HG02610 (cell line): Measurements from ENCODE around the gene SEZ6L2.
"Not testable (repeated sequence)": the region's sequence is repeated elsewhere in the genome, so short reads cannot be mapped to it uniquely, and the experiment has no call there.

Experiments
- ATAC-seq: cut with Tn5 transposase; IDR thresholded peaks from one replicate; pipeline ENCODE4 v1.9.1; 2021; ENCODE audit warnings: mild to moderate bottlenecking, moderate library complexity; ENCODE audit not compliant: unreplicated experiment

The SEZ6L2 gene

GRCh38 chr16:29910819-29911675 lies 11.7 kb upstream of the SEZ6L2 start:
- ATAC-seq = no peak

DNA sequence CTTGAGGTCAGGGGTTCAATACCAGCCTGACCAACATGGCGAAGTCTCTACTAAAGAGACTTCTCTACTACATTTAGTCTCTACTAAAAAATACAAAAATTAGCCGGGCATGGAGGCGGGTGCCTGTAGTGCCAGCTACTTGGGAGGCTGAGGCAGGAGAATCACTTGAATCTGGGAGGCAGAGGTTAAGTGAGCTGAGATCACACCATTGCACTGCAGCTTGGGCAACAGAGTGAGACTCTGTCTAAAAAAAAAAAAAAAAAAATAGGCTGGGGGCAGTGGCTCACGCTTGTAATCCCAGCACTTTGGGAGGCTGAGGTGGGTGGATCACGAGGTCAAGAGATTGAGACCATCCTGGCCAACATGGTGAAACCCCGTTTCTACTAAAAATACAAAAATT lies 10.5 kb upstream of the SEZ6L2 start:
- not testable (repeated sequence) for ATAC-seq

DNA sequence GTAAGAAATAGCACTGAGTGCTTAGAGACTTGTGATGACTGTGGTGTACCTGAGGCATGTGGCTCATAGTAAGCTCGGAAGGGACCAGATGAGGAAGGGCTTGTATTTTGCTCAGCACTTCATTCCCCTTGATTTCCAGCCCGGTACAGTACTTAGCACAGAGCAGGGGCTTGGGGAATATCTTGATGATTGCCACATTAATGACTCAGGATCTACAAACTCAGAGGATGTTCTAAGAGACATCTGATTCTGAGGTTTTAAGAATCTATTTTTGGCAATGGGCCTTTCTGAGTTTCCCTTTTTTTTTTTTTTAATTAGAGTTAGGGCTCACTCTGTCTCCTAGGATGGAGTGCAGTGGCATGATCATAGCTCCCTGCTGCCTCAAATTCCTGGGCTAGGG lies 10.0 kb upstream of the SEZ6L2 start:
- no peak for ATAC-seq

GRCh38 chr16:29908719-29909220 lies 9.4 kb upstream of the SEZ6L2 start:
- no peak for ATAC-seq

GRCh38 chr16:29907973-29908372 lies 8.6 kb upstream of the SEZ6L2 start:
- ATAC-seq = no peak

- no peak for ATAC-seq
Observed at GRCh38 chr16:29906520-29907244, 7.3 kb upstream of the SEZ6L2 start.

GRCh38 chr16:29905668-29906067 lies 6.3 kb upstream of the SEZ6L2 start:
- ATAC-seq = no peak

- ATAC-seq = no peak
Observed at GRCh38 chr16:29904947-29905346, 5.6 kb upstream of the SEZ6L2 start.

GRCh38 chr16:29903590-29903989 lies 4.2 kb upstream of the SEZ6L2 start:
- ATAC-seq = no peak

GRCh38 chr16:29901607-29901945 lies 2.2 kb upstream of the SEZ6L2 start:
- ATAC-seq = no peak

DNA sequence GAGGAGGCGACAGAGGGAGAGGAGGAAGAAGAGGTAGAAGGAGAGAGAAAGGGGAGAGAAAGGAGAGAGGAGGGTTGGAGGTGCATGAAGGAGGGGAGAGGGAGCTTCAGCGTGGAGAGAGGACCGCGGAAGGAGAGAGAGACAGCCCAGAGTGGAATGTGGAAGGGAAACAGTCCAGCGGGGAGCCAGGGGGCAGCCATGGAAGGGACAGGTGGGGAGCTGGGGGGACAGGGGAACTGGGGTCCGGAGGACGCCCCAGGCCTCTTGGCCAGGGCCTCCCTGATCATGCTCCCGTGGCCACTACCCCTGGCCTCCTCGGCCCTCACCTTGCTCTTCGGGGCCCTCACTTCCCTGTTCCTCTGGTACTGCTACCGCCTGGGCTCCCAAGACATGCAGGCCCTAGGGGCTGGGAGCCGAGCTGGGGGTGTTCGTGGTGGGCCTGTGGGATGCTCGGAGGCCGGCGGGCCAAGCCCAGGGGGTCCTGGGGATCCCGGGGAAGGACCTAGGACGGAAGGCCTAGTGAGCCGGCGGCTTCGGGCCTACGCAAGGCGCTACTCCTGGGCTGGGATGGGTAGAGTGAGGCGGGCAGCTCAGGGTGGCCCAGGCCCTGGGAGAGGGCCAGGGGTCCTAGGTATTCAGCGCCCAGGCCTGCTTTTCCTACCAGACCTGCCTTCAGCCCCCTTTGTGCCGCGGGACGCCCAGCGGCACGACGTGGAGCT lies 1.7 kb upstream of the SEZ6L2 start:
- ATAC-seq = no peak

DNA sequence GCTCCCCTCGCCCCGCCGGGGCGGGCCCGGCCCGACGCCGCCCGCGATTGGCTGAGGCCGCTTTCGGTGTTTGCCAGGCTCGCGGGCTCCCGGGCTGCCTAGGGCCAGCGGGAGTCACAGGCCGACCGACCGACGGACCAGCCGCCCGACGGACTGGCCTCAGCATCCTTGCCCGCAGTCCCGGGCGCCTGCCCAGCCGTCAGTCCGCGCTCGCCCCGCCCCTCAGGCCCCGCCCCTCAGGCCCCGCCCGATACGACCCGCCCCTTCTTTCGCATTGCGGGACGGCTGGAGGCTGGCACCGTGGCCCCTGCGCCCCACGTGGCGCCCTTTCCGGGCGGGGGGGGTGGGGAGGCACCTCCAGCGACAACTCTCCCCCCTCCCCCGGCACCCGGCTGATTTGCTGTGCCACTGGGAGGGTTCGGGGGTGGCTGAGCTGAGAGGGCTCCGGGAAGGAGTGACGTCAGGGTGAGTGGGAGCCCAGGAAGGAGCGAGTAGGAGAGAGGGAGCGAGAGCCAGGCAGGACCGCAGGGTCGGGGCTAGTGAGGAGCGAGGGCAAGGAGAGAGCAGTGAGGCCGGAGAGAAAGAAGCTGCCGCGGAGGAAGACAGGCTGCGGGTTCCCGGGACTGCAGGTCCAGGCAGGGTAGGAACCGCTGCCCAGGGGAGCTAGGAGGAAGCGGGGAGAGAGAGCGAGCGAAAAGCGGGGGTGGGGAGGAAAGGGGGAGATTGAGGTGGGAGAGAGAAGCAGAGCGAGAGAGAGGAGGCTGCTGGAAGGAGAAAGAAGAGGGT lies 945 bp upstream of the SEZ6L2 start, which contains the start of gene ASPHD1:
TSS of gene ASPHD1 (plus strand) at position 387 of the 786 bp plus-strand sequence. CDS start 484 bp downstream, outside the sequence.
- ATAC-seq = no peak

DNA sequence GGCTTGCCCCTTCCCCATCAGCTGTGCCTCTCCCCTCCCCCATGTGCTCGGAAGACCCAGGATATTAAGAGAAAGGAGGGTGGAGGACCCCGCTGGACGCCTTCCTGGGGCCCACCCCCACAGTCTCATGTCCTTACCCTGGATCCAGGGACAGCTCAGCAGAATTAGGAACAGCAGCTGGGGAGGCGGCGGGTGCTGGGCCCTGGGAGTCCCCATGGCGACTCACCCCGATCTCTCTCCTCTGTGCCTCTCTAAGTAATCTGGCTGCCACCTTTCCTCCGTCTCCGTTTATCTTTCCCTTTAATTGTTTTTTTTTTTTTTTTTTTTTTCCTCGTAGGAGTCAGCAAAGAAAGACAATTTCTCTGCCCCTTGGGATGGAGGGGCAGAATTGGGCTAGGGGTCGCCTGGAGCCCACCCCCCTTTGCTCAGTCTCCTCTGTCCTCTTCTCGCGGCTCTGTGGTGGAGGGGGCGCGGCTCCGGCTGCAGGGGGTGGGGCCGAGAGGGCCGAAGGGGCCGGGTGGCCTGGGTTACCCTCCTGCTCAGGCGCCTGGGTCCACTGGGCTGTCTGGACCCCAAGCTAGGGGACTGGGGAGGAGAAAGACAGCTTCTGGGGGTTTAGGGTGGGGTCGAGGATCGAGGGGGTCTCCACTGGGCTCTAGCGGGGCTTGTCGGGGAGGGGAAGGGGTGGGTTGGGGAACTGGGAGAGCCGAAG lies 390 bp downstream of the SEZ6L2 start:
- ATAC-seq = no peak

DNA sequence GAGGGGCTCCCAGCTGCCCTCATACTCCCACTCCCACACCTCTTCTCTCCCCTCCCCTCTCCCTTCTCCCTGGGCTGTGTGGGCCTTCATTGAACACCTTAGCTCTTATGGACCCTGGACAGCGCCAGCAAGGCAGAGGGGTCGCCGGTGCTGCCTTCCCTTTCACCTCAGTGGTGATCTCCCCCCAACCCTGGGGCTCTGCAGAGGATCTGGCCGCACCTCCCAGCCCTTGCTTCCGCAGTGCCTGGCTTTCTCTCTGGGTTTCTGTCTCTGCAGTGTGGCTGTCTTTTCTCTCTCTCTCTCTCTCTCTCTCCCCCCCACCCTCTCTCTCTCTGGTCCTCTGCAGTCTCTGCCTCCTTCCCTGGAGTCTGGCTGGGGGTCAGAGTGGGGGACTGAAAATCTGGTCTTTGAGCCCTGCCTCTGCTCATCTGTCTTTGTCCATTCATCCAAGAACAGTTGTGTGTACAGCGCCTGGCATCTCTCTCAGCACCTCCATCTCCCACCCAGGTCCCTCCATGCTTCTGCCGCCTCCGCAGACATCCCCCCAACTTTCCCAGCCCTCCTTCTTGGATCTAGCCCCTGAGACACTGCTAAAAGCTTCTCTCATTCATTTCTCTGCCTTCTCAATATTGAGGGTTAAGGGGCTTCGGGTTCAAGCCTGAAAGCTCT lies 1.1 kb downstream of the SEZ6L2 start:
- no peak for ATAC-seq

DNA sequence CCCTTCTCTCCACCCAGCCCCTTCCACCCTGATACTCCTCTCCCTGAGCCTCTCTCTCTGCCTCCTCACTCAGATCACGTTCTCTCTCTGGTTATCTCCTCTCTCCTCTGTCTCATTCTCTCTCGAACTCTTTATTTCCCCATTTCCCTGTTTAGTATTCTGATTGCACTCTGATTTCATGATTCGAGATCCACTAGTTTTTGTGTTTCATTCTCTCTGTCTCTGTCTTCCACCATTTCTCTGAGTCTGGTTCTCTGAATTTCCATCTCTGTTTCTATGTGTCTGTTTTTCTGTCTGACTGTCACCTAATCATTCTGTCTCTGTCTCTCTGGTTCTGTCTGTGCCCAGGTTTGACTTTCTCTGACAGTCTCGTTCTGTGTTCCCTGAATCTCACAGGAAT lies 2.0 kb downstream of the SEZ6L2 start:
- no peak for ATAC-seq

- ATAC-seq = no peak
Observed at GRCh38 chr16:29896841-29897240, 2.5 kb downstream of the SEZ6L2 start.

- ATAC-seq = no peak
Observed at GRCh38 chr16:29894352-29894751, 5.0 kb downstream of the SEZ6L2 start.

- no peak for ATAC-seq
Observed at GRCh38 chr16:29893553-29893952, 5.8 kb downstream of the SEZ6L2 start.

DNA sequence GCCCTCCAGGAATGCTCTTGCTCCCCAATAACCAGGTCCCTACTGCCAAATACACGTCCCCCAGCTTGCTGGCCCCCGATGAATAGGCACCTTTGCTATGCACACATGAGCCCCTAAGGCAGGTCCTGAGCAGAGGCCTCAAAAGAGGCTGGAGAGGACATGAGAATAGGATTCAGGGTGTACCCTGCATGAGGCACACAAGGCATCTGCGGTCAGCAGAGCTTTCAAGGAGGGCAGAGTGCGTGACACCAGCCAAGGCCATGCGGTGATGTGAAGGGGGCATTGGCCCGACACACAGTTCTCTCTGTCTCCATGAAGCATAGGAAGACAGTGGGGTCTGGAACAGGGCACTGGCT lies 6.9 kb downstream of the SEZ6L2 start:
- ATAC-seq = no peak
